NCI-H2227 (cell line): ENCODE results near the gene GPR42.

Experiments
- DNase-seq: peaks from one replicate; lab custom pipeline; 2025; ENCODE audit not compliant: unreplicated experiment; lab: John Stamatoyannopoulos, UW

Gene GPR42

DNA sequence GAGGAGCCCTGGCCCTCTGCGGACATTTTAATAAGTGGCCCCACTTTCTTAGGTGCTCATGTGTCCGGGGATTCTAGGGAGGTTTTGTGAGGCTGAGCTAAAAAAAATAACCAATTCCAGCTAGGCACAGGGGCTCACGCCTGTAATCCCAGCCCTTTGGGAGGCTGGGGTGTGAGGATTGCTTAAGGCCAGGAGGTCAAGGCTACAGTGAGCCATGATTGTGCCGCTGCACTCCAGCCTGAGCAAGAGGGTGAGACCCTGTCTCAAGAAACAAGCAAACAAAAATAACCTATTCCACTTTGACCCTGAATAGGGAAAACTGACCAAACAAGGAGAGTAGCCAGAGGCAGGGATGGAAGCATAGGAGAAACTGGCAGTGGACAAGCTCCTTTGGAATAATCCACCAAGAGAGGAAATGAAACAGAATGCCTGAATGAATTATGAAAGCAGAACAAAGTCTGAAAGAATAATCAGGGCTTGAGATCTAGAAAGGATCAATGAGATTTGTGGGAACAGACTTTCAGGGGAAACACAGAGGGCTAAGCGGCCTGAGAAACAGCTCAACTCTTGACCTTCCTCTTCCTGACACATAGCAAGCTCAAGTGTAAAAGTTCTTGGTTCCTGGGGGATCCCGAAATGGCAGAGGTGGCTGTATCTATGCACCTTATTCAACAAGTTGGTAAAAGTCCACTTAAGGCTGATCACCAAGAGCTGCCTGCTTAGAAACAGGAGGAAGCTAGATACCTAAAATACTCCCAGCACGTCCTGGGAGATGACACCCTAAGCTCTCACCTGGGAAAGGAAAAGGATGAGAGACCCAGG, 47.1 kb downstream of the GPR42 start:
- no peak for DNase-seq

DNA sequence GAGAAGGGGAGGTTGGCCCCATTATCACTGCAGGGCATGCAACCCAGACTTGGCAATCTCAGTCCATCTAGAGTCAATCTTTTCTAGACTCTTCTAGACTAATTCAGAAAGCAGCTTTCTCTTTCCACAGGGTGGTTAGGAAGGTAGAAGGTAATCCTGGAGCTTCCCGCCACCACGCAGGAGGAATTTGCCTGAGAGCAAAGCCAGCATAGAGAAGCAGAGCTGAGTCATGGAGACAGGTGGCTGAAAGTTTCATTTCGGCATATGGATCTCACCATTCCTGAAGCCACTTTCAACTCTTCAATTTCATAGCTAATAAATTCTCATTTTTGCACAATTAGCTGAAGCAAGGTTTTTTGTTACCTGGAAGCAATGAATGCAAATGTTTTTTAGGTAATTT, 48.2 kb downstream of the GPR42 start:
- DNase-seq: no peak

DNA sequence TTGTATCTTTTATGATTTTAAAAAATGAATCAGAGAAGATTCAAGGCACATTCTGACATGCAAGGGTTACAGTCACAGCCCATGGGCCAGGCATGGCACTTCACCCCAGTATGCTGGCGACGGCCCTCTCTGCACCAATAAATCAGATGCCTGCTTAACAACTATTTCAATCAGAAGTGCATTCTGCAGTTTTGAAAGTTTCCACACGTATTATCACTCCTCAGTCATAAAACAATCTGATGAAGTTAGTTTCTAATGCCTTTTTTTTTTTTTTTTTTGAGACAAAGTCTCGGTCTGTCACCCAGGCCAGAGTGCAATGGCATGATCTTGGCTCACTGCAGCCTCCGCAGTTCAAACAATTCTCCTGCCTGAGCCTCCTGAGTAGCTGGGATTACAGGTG, 48.9 kb downstream of the GPR42 start:
- DNase-seq: no peak

DNA sequence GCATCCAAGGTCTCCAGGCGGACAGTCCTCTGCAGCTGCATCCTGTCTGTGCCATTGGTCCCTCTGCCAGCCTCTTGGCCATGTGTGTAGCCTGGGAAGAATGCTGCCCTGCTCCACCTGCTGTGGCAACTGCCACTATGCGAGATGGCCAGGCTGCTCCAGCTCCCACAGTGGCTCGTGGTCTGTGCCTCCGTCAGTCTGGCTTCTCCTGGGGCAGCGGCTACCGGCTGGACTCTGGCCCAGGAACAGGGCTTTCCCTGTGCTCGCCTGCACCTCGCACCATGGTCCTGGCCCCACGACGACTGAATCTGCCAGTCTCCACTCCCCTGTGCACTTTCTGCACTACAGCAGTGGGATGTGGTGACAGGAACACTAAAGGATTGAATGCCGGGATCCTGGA, 50.5 kb downstream of the GPR42 start:
- DNase-seq: no peak
